Type B pancreatic cell (in vitro differentiated cells): ENCODE data around the gene ALDH3A2. TPM values are rescaled to one million over a fixed set of nuclear protein-coding genes. Genes with fewer than 3 reads are reported as not detected.

Source experiments
- DNase-seq: peaks from one replicate; pipeline ENCODE4 v3.0.0; 2021; ENCODE audit warnings: mixed read lengths; ENCODE audit not compliant: unreplicated experiment; ENCODE audit errors: extremely low spot score
- H3K27ac Mint-ChIP-seq: 2 replicates; pipeline ENCODE4 v1.8.0; 2021; ENCODE audit warnings: mild to moderate bottlenecking, mixed read lengths
- H3K27me3 Mint-ChIP-seq: 2 replicates; pipeline ENCODE4 v1.8.0; 2021; ENCODE audit warnings: mixed read lengths
- H3K36me3 Mint-ChIP-seq: 2 replicates; pipeline ENCODE4 v1.8.0; 2021; ENCODE audit warnings: mixed read lengths
- H3K4me1 Mint-ChIP-seq: one replicate; pipeline ENCODE4 v1.8.0; 2021; ENCODE audit warnings: mixed read lengths; ENCODE audit not compliant: unreplicated experiment
- H3K4me3 Mint-ChIP-seq: 2 replicates; pipeline ENCODE4 v1.8.0; 2021; ENCODE audit warnings: mild to moderate bottlenecking, mixed read lengths
- H3K9me3 Mint-ChIP-seq: 2 replicates; pipeline ENCODE4 v1.8.0; 2021; ENCODE audit warnings: mixed read lengths
- CTCF ChIP-seq: fragments of 200-600 bp; sonication (generic); conservative IDR thresholded peaks from 2 replicates; pipeline ENCODE4 v1.5.0; 2021; ENCODE audit warnings: antibody characterized with exemption, mild to moderate bottlenecking
- total RNA-seq: library from RNA; stranded (reverse); gene quantifications from 2 replicates; pipeline ENCODE4 v1.2.1, GENCODE V29; 2021; ENCODE audit warnings: low replicate concordance

Gene ALDH3A2
- total RNA-seq, 1 donor from 2014 or later, result 69.8 TPM

GRCh38 chr17:19720210-19720475, 71.6 kb downstream of the ALDH3A2 start:
- H3K27me3 Mint-ChIP-seq, result peaks cover 3% of the 10 kb centered on the region

GRCh38 chr17:19720631-19721426, 72.3 kb downstream of the ALDH3A2 start:
- no peak for DNase-seq
- Mint-ChIP-seq H3K27me3 (peaks cover 3% of the 10 kb centered on the region), H3K9me3 (no peaks in the 10 kb centered on the region), H3K27ac (no peak overlapping the region), H3K4me1 (peaks cover 20% of the 10 kb centered on the region), H3K36me3 (no peaks in the 10 kb centered on the region), H3K4me3 (no peak overlapping the region)
- TF ChIP-seq CTCF, result no peak

More at GRCh38 chr17:19720210-19720475, 71.6 kb downstream of the ALDH3A2 start:
- no peak for TF ChIP-seq CTCF
- Mint-ChIP-seq H3K27ac (no peak overlapping the region), H3K36me3 (no peaks in the 10 kb centered on the region), H3K4me3 (no peak overlapping the region), H3K4me1 (peaks cover 20% of the 10 kb centered on the region), H3K9me3 (no peaks in the 10 kb centered on the region)
- DNase-seq, result no peak

- H3K4me3 Mint-ChIP-seq, result no peak overlapping the region
- no peaks in the 10 kb centered on the region for H3K27me3 Mint-ChIP-seq
- H3K4me1 Mint-ChIP-seq, result peaks cover 12% of the 10 kb centered on the region
- no peak for DNase-seq
- no peak overlapping the region for H3K27ac Mint-ChIP-seq
- H3K36me3 Mint-ChIP-seq, result no peaks in the 10 kb centered on the region
- H3K9me3 Mint-ChIP-seq, result no peaks in the 10 kb centered on the region
- TF ChIP-seq CTCF, result no peak
Observed at GRCh38 chr17:19723964-19724363, 75.4 kb downstream of the ALDH3A2 start.

- Mint-ChIP-seq H3K9me3 (no peaks in the 10 kb centered on the region), H3K27ac (no peak overlapping the region), H3K4me1 (peaks cover 7% of the 10 kb centered on the region), H3K36me3 (no peaks in the 10 kb centered on the region), H3K4me3 (no peak overlapping the region), H3K27me3 (no peaks in the 10 kb centered on the region)
- no peak for TF ChIP-seq CTCF
- DNase-seq, result peak; percentile 67
Observed at GRCh38 chr17:19724501-19725420, 76.2 kb downstream of the ALDH3A2 start.

- no peaks in the 10 kb centered on the region for H3K4me1 Mint-ChIP-seq
- no peak for TF ChIP-seq CTCF
- no peak overlapping the region for H3K4me3 Mint-ChIP-seq
- H3K27me3 Mint-ChIP-seq, result no peaks in the 10 kb centered on the region
- no peaks in the 10 kb centered on the region for H3K36me3 Mint-ChIP-seq
- no peak for DNase-seq
- H3K9me3 Mint-ChIP-seq, result no peaks in the 10 kb centered on the region
- no peak overlapping the region for H3K27ac Mint-ChIP-seq
Observed at GRCh38 chr17:19725486-19725885, 76.9 kb downstream of the ALDH3A2 start.
